HCT116 (cell line): ENCODE data around the gene IFT20. TPM values are rescaled to one million over a fixed set of nuclear protein-coding genes. Genes with fewer than 3 reads are reported as not detected.

ENCODE experiments used
- ATAC-seq: fragments of 200-7000 bp; cut with Tn5 transposase; 2 replicates; pipeline ENCODE4 v1.9.1; 2020; ENCODE audit warnings: mild to moderate bottlenecking, moderate library complexity
- BruUV-seq: library from RNA; stranded (reverse); fragments of 400-500 nt; replicated peaks from 2 replicates; lab custom pipeline; 2021; lab: Mats Ljungman, UMichigan
- CTCF ChIA-PET: fragments of 300-600 bp; sonication (Branson Sonifier 250); formaldehyde crosslinking; loops from one replicate; lab custom pipeline; 2021; ENCODE audit warnings: antibody characterized with exemption; lab: Charles Lee
- POLR2A ChIA-PET: fragments of 300-600, 350-600 bp; sonication (Branson Sonifier 250); formaldehyde crosslinking; loops from one replicate; lab custom pipeline; 2021; ENCODE audit warnings: antibody characterized with exemption; lab: Charles Lee
- RAD21 ChIA-PET, 2 experiments: fragments of 300-600 bp; sonication (Branson Sonifier 250); formaldehyde crosslinking; loops; one replicate each; lab custom pipeline; 2023; ENCODE audit warnings: low total read pairs in 2 of 2; ENCODE audit not compliant: uncharacterized antibody in 2 of 2, unreplicated experiment in 2 of 2, low non-redundant PET in 1 of 2; lab: Charles Lee
- DNase-seq: peaks from one replicate; pipeline ENCODE4 v3.0.0-alpha.2; 2010; ENCODE audit warnings: low read depth, low spot score
- H2AFZ ChIP-seq: fragments of 200-600 bp; shearing (Covaris generic), sonication (generic); 2 replicates; pipeline ENCODE4 v1.6.1; 2017; ENCODE audit warnings: low read depth, mixed run types, mixed read lengths, antibody characterized with exemption, low read length; ENCODE audit not compliant: poor library complexity, severe bottlenecking
- H3K27ac ChIP-seq: 2 replicates; pipeline ENCODE4 v1.5.1; 2012; ENCODE audit warnings: low read depth, low read length
- H3K27me3 ChIP-seq: fragments of 200-600 bp; sonication (generic); 2 replicates; pipeline ENCODE4 v1.6.1; 2016; ENCODE audit warnings: mixed run types, low read length, mixed read lengths; ENCODE audit not compliant: insufficient read depth
- H3K36me3 ChIP-seq, 2 experiments: fragments of 200-500 bp in 1 of 2; fragments of 200-600 bp in 1 of 2; sonication (Bioruptor generic) in 1 of 2; sonication (generic) in 1 of 2; 2 replicates each; pipeline versions ENCODE4 v1.5.1 to v1.6.1; 2014 to 2016; ENCODE audit warnings: low read length in 2 of 2, inconsistent platforms in 1 of 2, mixed read lengths in 1 of 2, mixed run types in 1 of 2; ENCODE audit not compliant: insufficient read depth in 2 of 2, control insufficient read depth in 1 of 2
- H3K4me1 ChIP-seq, 2 experiments: fragments of 200-600 bp in 1 of 2; sonication (generic) in 1 of 2; 2 replicates each; pipeline versions ENCODE4 v1.5.1 to v1.6.1; 2012 to 2017; ENCODE audit warnings: low read length in 2 of 2, inconsistent platforms in 1 of 2, mild to moderate bottlenecking in 1 of 2, mixed read lengths in 1 of 2, mixed run types in 1 of 2, moderate library complexity in 1 of 2; ENCODE audit not compliant: insufficient read depth in 2 of 2, control insufficient read depth in 1 of 2
- H3K4me2 ChIP-seq: fragments of 200-600 bp; sonication (generic); 2 replicates; pipeline ENCODE4 v1.6.1; 2017; ENCODE audit warnings: mixed run types, low read length, mixed read lengths
- H3K4me3 ChIP-seq, 2 experiments: fragments of 200-600 bp in 1 of 2; sonication (generic) in 1 of 2; replicated peaks in 1 of 2; 2 replicates each; pipeline ENCODE4 v1.5.1; 2011 to 2016; ENCODE audit warnings: low read length in 2 of 2, control low read depth in 1 of 2, low read depth in 1 of 2, mild to moderate bottlenecking in 1 of 2, mixed read lengths in 1 of 2, mixed run types in 1 of 2
- H3K79me2 ChIP-seq: fragments of 200-600 bp; sonication (generic); 2 replicates; pipeline ENCODE4 v1.6.1; 2017; ENCODE audit warnings: mild to moderate bottlenecking, mixed run types, low read length, moderate library complexity, mixed read lengths; ENCODE audit not compliant: insufficient read depth
- H3K9ac ChIP-seq: fragments of 200-600 bp; sonication (generic); 2 replicates; pipeline ENCODE4 v1.6.1; 2016; ENCODE audit warnings: low read length, mixed read lengths
- H3K9me2 ChIP-seq: fragments of 200-600 bp; sonication (generic), shearing (Covaris generic); 2 replicates; pipeline ENCODE4 v1.6.1; 2017; ENCODE audit warnings: mixed run types, mild to moderate bottlenecking, moderate library complexity; ENCODE audit not compliant: insufficient read depth
- H3K9me3 ChIP-seq, 2 experiments: fragments of 200-500 bp in 1 of 2; fragments of 200-600 bp in 1 of 2; sonication (Bioruptor generic) in 1 of 2; sonication (generic) in 1 of 2; 2 replicates each; pipeline ENCODE4 v1.6.1; 2014 to 2017; ENCODE audit warnings: low read length in 2 of 2, mixed read lengths in 2 of 2, inconsistent platforms in 1 of 2, low read depth in 1 of 2, mild to moderate bottlenecking in 1 of 2, mixed run types in 1 of 2, moderate library complexity in 1 of 2; ENCODE audit not compliant: control insufficient read depth in 1 of 2, insufficient read depth in 1 of 2
- H4K20me1 ChIP-seq: fragments of 200-600 bp; sonication (generic), shearing (Covaris generic); 2 replicates; pipeline ENCODE4 v1.6.1; 2017; ENCODE audit warnings: mixed run types, mild to moderate bottlenecking, moderate library complexity; ENCODE audit not compliant: insufficient read depth
- CBX3 ChIP-seq: IDR thresholded peaks from 2 replicates; pipeline ENCODE4 v1.6.1; 2012; ENCODE audit warnings: low read depth
- CEBPB ChIP-seq: IDR thresholded peaks from 2 replicates; pipeline ENCODE4 v1.6.1; 2012; ENCODE audit warnings: low read depth
- EGR1 ChIP-seq: IDR thresholded peaks from 2 replicates; pipeline ENCODE4 v1.6.1; 2012; ENCODE audit warnings: low read depth
- ELF1 ChIP-seq: IDR thresholded peaks from 2 replicates; pipeline ENCODE4 v1.6.1; 2012; ENCODE audit warnings: low read depth, borderline replicate concordance
- EZH2phosphoT487 ChIP-seq: fragments of 200-600 bp; IDR thresholded peaks from 2 replicates; pipeline ENCODE4 v1.6.1; 2018; ENCODE audit warnings: antibody characterized with exemption, borderline replicate concordance
- FOSL1 ChIP-seq: IDR thresholded peaks from 2 replicates; pipeline ENCODE4 v1.6.1; 2012; ENCODE audit warnings: low read depth
- JUND ChIP-seq: IDR thresholded peaks from 2 replicates; pipeline ENCODE4 v1.6.1; 2012
- MAX ChIP-seq: IDR thresholded peaks from 2 replicates; pipeline ENCODE4 v1.6.1; 2012
- POLR2A ChIP-seq: IDR thresholded peaks from 2 replicates; pipeline ENCODE4 v1.7.0; 2011; ENCODE audit warnings: borderline replicate concordance; ENCODE audit not compliant: insufficient read depth, insufficient read length; ENCODE audit errors: extremely low read depth
- POLR2AphosphoS5 ChIP-seq: IDR thresholded peaks from 2 replicates; pipeline ENCODE4 v1.6.1; 2011; ENCODE audit warnings: mild to moderate bottlenecking, low read depth, low read length, moderate library complexity
- SIN3A ChIP-seq: IDR thresholded peaks from 2 replicates; pipeline ENCODE4 v1.6.1; 2012; ENCODE audit warnings: low read depth
- SP1 ChIP-seq: IDR thresholded peaks from 2 replicates; pipeline ENCODE4 v1.6.1; 2012; ENCODE audit warnings: low read depth
- YY1 ChIP-seq: IDR thresholded peaks from 2 replicates; pipeline ENCODE4 v1.6.1; 2011; ENCODE audit warnings: low read length, low read depth, moderate library complexity, mild to moderate bottlenecking; ENCODE audit not compliant: insufficient replicate concordance; ENCODE audit errors: extremely low read depth
- ZFX ChIP-seq: fragments of 450-650 bp; IDR thresholded peaks from 2 replicates; pipeline ENCODE4 v1.6.1; 2017
- ZNF274 ChIP-seq: fragments of 200-500 bp; sonication (Bioruptor generic); IDR thresholded peaks from 2 replicates; pipeline ENCODE4 v1.6.1; 2014; ENCODE audit warnings: mild to moderate bottlenecking, low read depth, low read length, inconsistent platforms
- intact Hi-C: fragments of 100-400 bp; cut with micrococcal nuclease; formaldehyde crosslinking; loops from 2 replicates; pipeline ENCODE4 v1.10.0; 2022
- total RNA-seq: library from RNA; stranded (reverse); gene quantifications from one replicate; pipeline ENCODE4 v1.2.1, GENCODE V29; 2021; ENCODE audit not compliant: unreplicated experiment
- TF ChIP-seq, protein P1 (sequence below): IDR thresholded peaks from 2 replicates; pipeline ENCODE4 v1.6.1; 2012

The IFT20 gene
- total RNA-seq, 1 experiment from 2014 or later = 21.7 TPM

DNA sequence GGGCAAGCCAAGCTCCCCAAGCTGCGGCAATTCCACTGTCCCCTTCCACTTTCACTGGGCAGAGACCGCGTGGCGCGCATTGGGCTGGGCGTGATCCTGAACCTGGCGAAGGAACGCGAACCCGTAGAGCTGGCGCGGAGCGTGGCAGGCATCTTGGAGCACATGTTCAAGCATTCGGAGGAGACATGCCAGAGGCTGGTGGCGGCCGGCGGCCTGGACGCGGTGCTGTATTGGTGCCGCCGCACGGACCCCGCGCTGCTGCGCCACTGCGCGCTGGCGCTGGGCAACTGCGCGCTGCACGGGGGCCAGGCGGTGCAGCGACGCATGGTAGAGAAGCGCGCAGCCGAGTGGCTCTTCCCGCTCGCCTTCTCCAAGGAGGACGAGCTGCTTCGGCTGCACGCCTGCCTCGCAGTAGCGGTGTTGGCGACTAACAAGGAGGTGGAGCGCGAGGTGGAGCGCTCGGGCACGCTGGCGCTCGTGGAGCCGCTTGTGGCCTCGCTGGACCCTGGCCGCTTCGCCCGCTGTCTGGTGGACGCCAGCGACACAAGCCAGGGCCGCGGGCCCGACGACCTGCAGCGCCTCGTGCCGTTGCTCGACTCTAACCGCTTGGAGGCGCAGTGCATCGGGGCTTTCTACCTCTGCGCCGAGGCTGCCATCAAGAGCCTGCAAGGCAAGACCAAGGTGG is 46.0 kb upstream of the IFT20 start:
- ChIA-PET RAD21 (no interaction called here), CTCF (no interaction called here), POLR2A (no interaction called here)
- H3K4me1 ChIP-seq = no peaks in the 10 kb centered on the region
- BruUV-seq = no TSS peak
- H4K20me1 ChIP-seq = no peaks in the 10 kb centered on the region
- H3K4me3 ChIP-seq = no peak overlapping the region
- no peak for DNase-seq
- no peak overlapping the region for H3K9ac ChIP-seq
- no peaks in the 10 kb centered on the region for H3K79me2 ChIP-seq
- intact Hi-C loops = no loop called here
- no peak for ATAC-seq
- no peak overlapping the region for H2AFZ ChIP-seq
- TF ChIP-seq YY1 = no peak
- no peak for TF ChIP-seq SIN3A
- no peak for TF ChIP-seq ELF1
- TF ChIP-seq ZNF274 = no peak
- no peak for TF ChIP-seq FOSL1
- no peak for TF ChIP-seq SP1
- TF ChIP-seq ZFX = no peak
- no peak for TF ChIP-seq JUND
- H3K9me3 ChIP-seq = no peaks in the 10 kb centered on the region
- H3K9me2 ChIP-seq = no peaks in the 10 kb centered on the region
- H3K36me3 ChIP-seq = no peaks in the 10 kb centered on the region
- no peak overlapping the region for H3K27ac ChIP-seq
- no peak overlapping the region for H3K4me2 ChIP-seq
- no peaks in the 10 kb centered on the region for H3K27me3 ChIP-seq

DNA sequence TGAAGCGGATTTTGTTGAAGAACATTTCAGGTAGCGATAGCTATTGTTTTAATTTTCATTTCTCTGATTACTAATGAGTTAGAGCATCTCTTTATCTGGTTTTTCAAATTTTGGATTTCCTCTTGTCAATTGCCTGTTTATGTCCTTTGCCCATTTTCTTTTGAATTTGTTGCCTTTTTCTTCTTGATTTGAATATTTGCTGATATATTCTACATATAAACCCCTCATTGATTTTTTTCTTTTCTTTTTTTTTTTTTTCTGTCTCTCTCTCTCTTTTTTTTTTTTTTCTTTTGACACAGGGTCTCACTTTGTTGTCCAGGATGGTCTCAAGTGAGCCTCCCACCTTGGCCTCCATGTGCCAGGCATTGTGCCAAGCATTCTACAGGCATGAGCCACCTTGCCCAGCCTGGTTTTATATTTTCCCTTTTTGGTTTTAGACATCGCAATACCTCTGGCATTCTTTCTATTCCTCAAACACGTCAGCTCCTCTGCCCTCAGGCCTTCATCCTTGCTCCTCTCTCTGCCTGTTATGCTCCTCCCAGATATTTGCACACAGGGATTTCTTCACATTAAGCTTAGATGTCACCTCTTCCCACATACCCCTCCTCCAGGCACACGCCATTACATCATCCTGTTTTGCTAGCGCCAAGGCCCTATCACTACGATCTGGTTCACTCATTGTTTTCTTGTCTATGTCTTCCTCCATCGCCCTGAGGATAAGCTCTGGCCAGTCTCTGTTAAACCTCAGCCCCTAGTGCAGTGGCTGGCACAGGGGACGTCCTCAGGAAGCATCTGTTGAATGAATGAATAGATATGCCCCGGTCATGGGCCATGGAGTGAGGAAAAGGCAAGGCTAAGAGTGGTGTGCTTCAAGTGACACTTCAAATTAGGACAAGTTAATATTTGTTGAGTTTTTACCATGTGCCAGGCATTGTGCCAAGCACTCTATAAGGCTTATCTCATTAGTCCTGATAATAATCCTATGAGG is 44.8 kb upstream of the IFT20 start:
- Histone ChIP-seq H3K27me3 (no peaks in the 10 kb centered on the region), H3K9ac (no peak overlapping the region), H3K4me2 (no peak overlapping the region), H3K4me3 (no peak overlapping the region), H3K27ac (no peak overlapping the region), H2AFZ (no peak overlapping the region), H3K4me1 (no peaks in the 10 kb centered on the region), H3K9me3 (no peaks in the 10 kb centered on the region), H4K20me1 (no peaks in the 10 kb centered on the region), H3K36me3 (no peaks in the 10 kb centered on the region), H3K79me2 (no peaks in the 10 kb centered on the region), H3K9me2 (no peaks in the 10 kb centered on the region)
- RAD21 ChIA-PET = no interaction called here
- CTCF ChIA-PET = no interaction called here
- no TSS peak for BruUV-seq
- DNase-seq (no peak), ATAC-seq (no peak)
- intact Hi-C loops = loop anchor here (10.0 kb wide), 2 partner anchors 65 kb away; partner anchors contain the start of gene TMEM97
- POLR2A ChIA-PET = no interaction called here
- TF ChIP-seq POLR2AphosphoS5 (no peak), JUND (no peak), ZNF274 (no peak), EZH2phosphoT487 (no peak), CEBPB (no peak), EGR1 (no peak), MAX (no peak), SP1 (no peak), CBX3 (no peak), POLR2A (no peak), SIN3A (no peak), YY1 (no peak)
- TF ChIP-seq, protein P1, sequence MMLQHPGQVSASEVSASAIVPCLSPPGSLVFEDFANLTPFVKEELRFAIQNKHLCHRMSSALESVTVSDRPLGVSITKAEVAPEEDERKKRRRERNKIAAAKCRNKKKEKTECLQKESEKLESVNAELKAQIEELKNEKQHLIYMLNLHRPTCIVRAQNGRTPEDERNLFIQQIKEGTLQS = no peak
